ENCODE results near the gene C21orf58.

DNA sequence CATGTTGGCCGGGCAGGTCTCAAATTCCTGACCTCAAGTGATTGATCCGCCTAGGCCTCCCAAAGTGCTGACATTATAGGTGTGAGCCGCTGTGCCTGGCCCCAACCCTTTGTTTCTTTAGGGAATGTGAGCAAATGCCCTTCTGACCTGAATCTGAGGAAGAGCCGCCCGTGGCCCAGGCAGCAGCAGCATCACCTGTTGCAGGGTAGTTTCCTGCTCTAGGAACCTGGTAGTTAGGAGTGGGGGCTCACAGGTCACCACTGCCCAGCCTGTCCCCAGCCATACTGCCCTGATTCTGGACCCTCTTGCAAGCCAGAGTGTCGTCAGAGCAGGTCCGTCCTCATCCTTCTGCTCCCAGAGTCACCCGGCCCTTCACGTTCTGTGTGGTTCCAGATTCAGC is 24.5 kb downstream of the C21orf58 start:
- TF ChIP-seq, protein P1, sequence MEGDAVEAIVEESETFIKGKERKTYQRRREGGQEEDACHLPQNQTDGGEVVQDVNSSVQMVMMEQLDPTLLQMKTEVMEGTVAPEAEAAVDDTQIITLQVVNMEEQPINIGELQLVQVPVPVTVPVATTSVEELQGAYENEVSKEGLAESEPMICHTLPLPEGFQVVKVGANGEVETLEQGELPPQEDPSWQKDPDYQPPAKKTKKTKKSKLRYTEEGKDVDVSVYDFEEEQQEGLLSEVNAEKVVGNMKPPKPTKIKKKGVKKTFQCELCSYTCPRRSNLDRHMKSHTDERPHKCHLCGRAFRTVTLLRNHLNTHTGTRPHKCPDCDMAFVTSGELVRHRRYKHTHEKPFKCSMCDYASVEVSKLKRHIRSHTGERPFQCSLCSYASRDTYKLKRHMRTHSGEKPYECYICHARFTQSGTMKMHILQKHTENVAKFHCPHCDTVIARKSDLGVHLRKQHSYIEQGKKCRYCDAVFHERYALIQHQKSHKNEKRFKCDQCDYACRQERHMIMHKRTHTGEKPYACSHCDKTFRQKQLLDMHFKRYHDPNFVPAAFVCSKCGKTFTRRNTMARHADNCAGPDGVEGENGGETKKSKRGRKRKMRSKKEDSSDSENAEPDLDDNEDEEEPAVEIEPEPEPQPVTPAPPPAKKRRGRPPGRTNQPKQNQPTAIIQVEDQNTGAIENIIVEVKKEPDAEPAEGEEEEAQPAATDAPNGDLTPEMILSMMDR (IDR thresholded peaks at IDR 0.05), result no peak
- TF ChIP-seq ATF3 (CRISPR knock-in tag; conservative IDR thresholded peaks at IDR 0.05) (no peak), ZNF532 (CRISPR knock-in tag; IDR thresholded peaks at IDR 0.05; ENCODE audit: borderline replicate concordance) (no peak), NR2C2 (CRISPR knock-in tag; IDR thresholded peaks at IDR 0.05) (no peak), E2F5 (CRISPR knock-in tag; IDR thresholded peaks at IDR 0.05) (no peak), IRF2 (CRISPR knock-in tag; IDR thresholded peaks at IDR 0.05; ENCODE audit: borderline replicate concordance, low read depth) (no peak), ZNF138 (CRISPR knock-in tag; conservative IDR thresholded peaks at IDR 0.05) (no peak), ATF1 (CRISPR knock-in tag; IDR thresholded peaks at IDR 0.05) (no peak), CREM (CRISPR knock-in tag; IDR thresholded peaks at IDR 0.05) (no peak)
- TF ChIP-seq, protein P2, sequence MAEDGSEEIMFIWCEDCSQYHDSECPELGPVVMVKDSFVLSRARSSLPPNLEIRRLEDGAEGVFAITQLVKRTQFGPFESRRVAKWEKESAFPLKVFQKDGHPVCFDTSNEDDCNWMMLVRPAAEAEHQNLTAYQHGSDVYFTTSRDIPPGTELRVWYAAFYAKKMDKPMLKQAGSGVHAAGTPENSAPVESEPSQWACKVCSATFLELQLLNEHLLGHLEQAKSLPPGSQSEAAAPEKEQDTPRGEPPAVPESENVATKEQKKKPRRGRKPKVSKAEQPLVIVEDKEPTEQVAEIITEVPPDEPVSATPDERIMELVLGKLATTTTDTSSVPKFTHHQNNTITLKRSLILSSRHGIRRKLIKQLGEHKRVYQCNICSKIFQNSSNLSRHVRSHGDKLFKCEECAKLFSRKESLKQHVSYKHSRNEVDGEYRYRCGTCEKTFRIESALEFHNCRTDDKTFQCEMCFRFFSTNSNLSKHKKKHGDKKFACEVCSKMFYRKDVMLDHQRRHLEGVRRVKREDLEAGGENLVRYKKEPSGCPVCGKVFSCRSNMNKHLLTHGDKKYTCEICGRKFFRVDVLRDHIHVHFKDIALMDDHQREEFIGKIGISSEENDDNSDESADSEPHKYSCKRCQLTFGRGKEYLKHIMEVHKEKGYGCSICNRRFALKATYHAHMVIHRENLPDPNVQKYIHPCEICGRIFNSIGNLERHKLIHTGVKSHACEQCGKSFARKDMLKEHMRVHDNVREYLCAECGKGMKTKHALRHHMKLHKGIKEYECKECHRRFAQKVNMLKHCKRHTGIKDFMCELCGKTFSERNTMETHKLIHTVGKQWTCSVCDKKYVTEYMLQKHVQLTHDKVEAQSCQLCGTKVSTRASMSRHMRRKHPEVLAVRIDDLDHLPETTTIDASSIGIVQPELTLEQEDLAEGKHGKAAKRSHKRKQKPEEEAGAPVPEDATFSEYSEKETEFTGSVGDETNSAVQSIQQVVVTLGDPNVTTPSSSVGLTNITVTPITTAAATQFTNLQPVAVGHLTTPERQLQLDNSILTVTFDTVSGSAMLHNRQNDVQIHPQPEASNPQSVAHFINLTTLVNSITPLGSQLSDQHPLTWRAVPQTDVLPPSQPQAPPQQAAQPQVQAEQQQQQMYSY (CRISPR knock-in tag; IDR thresholded peaks at IDR 0.05), result no peak
